Ascending aorta (tissue), 2 donors: ENCODE measurements around the gene CCDC159. TPM values are rescaled to one million over a fixed set of nuclear protein-coding genes. Genes with fewer than 3 reads are reported as not detected.
A peak's percentile ranks its signal among the peaks of the same experiment; 100 is the strongest.

ENCODE experiments used
- DNase-seq, 2 donors: peaks; one replicate each; pipeline ENCODE4 v3.0.0-alpha.2; 2019; ENCODE audit warnings: low spot score in 2 of 2
- H3K27ac ChIP-seq, 2 donors: fragments of 200-600 bp; sonication (generic); one replicate each; pipeline ENCODE4 v1.5.1; 2016 to 2017; ENCODE audit warnings: mild to moderate bottlenecking in 1 of 2
- H3K27me3 ChIP-seq: fragments of 200-600 bp; sonication (generic); one replicate; pipeline ENCODE4 v1.5.1; 2017
- H3K36me3 ChIP-seq, 2 donors: fragments of 200-600 bp; sonication (generic); one replicate each; pipeline ENCODE4 v1.5.1; 2016
- H3K4me1 ChIP-seq, 2 donors: fragments of 200-600 bp; sonication (generic); one replicate each; pipeline ENCODE4 v1.5.1; 2016 to 2017; ENCODE audit warnings: mild to moderate bottlenecking in 1 of 2
- H3K4me3 ChIP-seq, 2 donors: fragments of 200-600 bp; sonication (generic); one replicate each; pipeline ENCODE4 v1.5.1; 2016 to 2017; ENCODE audit warnings: mild to moderate bottlenecking in 1 of 2
- H3K9me3 ChIP-seq, 2 donors: fragments of 200-600 bp; sonication (generic); one replicate each; pipeline ENCODE4 v1.5.1; 2016
- CTCF ChIP-seq, 3 experiments: fragments of 200-600 bp in 2 of 3; fragments of 450-650 bp in 1 of 3; sonication (generic) in 2 of 3; IDR thresholded peaks; one replicate each; pipeline ENCODE4 v1.5.1; 2016 to 2019; ENCODE audit warnings: antibody characterized with exemption in 3 of 3, mild to moderate bottlenecking in 1 of 3, moderate library complexity in 1 of 3
- intact Hi-C: fragments of 100-400 bp; cut with DNase I; formaldehyde crosslinking; loops from one replicate; pipeline ENCODE4 v1.15.1; 2023
- total RNA-seq: library from RNA; depleted of rRNA; stranded (reverse); fragments of >200 nt; gene quantifications from one replicate; pipeline ENCODE4 v1.1.0, GENCODE V29; 2016

Gene CCDC159
- total RNA-seq, 1 donor from 2014 or later: 79.0 TPM

GRCh38 chr19:11356074-11356397 is 9.7 kb downstream of the CCDC159 start:
- Histone ChIP-seq H3K36me3 (peaks cover 9 to 13% of the 10 kb centered on the region in 2 donors), H3K27me3 (no peaks in the 10 kb centered on the region), H3K4me3 (peak overlapping the region; percentile 60 to 85), H3K4me1 (peaks cover 3 to 10% of the 10 kb centered on the region in 2 donors), H3K27ac (peak overlapping the region; percentile 73 to 77), H3K9me3 (no peaks in the 10 kb centered on the region)
- TF ChIP-seq CTCF (IDR thresholded peaks at IDR 0.05): no peak
- no peak for DNase-seq
- intact Hi-C loops: loop anchor here (5.0 kb wide), 1 partner anchor 59 kb away; the partner anchor contains the start of gene TSPAN16

GRCh38 chr19:11356676-11357550 is 10.6 kb downstream of the CCDC159 start:
- H3K4me1 ChIP-seq: peaks cover 3 to 10% of the 10 kb centered on the region in 2 donors
- DNase-seq: no peak
- intact Hi-C loops: loop anchor here (5.0 kb wide), 1 partner anchor 60 kb away; the partner anchor contains the start of gene TSPAN16
- H3K27me3 ChIP-seq: no peaks in the 10 kb centered on the region
- H3K4me3 ChIP-seq: peak overlapping the region in 1 of 2 donors; percentile 85
- H3K9me3 ChIP-seq: no peaks in the 10 kb centered on the region
- no peak for TF ChIP-seq CTCF (IDR thresholded peaks at IDR 0.05)
- peaks cover 18 to 21% of the 10 kb centered on the region in 2 donors for H3K36me3 ChIP-seq
- no peak overlapping the region for H3K27ac ChIP-seq

GRCh38 chr19:11359421-11359820 is 13.1 kb downstream of the CCDC159 start:
- Histone ChIP-seq H3K27me3 (no peaks in the 10 kb centered on the region), H3K4me3 (no peak overlapping the region), H3K9me3 (no peaks in the 10 kb centered on the region), H3K36me3 (peaks cover 41 to 45% of the 10 kb centered on the region in 2 donors), H3K4me1 (peaks cover 3 to 10% of the 10 kb centered on the region in 2 donors), H3K27ac (no peak overlapping the region)
- no peak for DNase-seq
- intact Hi-C loops: loop anchor here (5.0 kb wide), 1 partner anchor 62 kb away; the partner anchor contains the start of gene TSPAN16
- no peak for TF ChIP-seq CTCF (IDR thresholded peaks at IDR 0.05)

- intact Hi-C loops: no loop called here
- DNase-seq: no peak
- Histone ChIP-seq H3K36me3 (peaks cover 52 to 54% of the 10 kb centered on the region in 2 donors), H3K4me1 (peaks cover 0 to 1% of the 10 kb centered on the region in 2 donors), H3K27me3 (no peaks in the 10 kb centered on the region), H3K9me3 (no peaks in the 10 kb centered on the region), H3K27ac (no peak overlapping the region), H3K4me3 (no peak overlapping the region)
- TF ChIP-seq CTCF (IDR thresholded peaks at IDR 0.05): no peak
Observed at GRCh38 chr19:11361037-11361770, 14.9 kb downstream of the CCDC159 start.

GRCh38 chr19:11361771-11362731 is 15.7 kb downstream of the CCDC159 start:
- Histone ChIP-seq H3K4me3 (no peak overlapping the region), H3K9me3 (no peaks in the 10 kb centered on the region), H3K27ac (no peak overlapping the region), H3K27me3 (no peaks in the 10 kb centered on the region), H3K36me3 (peaks cover 52 to 54% of the 10 kb centered on the region in 2 donors), H3K4me1 (no peaks in the 10 kb centered on the region)
- intact Hi-C loops: no loop called here
- TF ChIP-seq CTCF (IDR thresholded peaks at IDR 0.05): no peak
- no peak for DNase-seq
